ENCODE data around the gene VNN1.

DNA sequence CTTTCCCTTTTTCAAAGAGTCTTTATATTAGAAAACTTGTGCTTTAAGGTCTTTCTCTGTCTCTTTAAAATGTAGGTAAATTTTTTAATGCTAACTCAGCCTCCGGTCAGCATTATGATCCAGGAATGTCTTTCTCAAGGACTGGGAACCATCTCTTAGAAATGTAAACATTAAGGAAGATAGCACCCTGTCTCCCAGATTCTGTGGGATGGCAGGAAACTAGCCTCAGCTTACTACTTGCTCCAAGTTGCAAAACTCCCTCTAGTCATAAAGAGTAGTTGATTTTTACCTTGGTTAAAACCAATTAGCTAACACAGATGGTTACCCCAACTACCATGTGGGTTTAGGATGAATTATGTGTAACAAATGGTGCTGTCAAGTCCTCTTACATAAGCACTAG is 50.2 kb downstream of the VNN1 start:
- TF ChIP-seq, protein P1, sequence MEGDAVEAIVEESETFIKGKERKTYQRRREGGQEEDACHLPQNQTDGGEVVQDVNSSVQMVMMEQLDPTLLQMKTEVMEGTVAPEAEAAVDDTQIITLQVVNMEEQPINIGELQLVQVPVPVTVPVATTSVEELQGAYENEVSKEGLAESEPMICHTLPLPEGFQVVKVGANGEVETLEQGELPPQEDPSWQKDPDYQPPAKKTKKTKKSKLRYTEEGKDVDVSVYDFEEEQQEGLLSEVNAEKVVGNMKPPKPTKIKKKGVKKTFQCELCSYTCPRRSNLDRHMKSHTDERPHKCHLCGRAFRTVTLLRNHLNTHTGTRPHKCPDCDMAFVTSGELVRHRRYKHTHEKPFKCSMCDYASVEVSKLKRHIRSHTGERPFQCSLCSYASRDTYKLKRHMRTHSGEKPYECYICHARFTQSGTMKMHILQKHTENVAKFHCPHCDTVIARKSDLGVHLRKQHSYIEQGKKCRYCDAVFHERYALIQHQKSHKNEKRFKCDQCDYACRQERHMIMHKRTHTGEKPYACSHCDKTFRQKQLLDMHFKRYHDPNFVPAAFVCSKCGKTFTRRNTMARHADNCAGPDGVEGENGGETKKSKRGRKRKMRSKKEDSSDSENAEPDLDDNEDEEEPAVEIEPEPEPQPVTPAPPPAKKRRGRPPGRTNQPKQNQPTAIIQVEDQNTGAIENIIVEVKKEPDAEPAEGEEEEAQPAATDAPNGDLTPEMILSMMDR (IDR thresholded peaks at IDR 0.05) = no peak
- no peak for TF ChIP-seq POLR2A (IDR thresholded peaks at IDR 0.05)

Data from testis (tissue), 2 donors.